ENCODE results near the gene MAP7.
"Not testable (repeated sequence)": the region's sequence is repeated elsewhere in the genome, so short reads cannot be mapped to it uniquely, and the experiment has no call there.

The MAP7 gene

GRCh38 chr6:136550330-136551071 is at the start of gene MAP7:
Gene MAP7 (minus strand): TSS chr6:136550422. CDS start chr6:136550408, 14 bp downstream.
- DNase-seq (ENCODE audit: low read depth in 2 of 2): peak; percentile 26 to 52

DNA sequence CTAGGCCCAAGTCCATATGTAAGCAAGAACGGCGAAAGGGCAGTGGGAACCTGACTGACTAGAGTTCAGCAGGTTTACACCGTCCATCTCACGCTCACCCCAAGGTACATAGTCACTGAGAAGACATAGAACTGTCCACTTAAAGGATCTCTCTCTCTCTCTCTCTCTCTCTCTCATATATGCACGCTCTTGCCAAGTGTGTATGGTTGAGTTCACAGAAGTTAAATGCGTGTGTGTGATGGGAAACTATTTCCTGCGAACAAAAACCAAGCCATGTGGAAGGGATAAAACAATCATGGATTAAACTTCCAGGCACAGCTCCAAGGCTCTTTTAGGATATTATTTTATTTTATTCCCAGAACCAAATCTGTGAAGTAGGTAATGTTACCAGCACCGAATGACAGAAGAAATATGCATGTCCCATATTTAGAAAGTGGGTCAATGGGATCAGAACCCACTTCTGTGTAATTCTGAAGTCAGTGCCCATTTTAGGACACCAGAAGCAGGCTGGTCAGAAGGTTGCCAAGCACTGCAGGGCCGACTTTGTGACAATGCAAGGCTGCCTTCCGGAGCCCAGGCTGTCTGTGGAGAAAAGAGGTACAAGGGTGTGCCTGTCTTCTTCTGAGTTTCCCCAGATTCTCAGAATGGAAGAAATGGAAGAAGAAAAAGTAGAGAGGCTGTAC is 49.2 kb upstream of the MAP7 start:
- DNase-seq (ENCODE audit: low read depth in 2 of 2): no peak

DNA sequence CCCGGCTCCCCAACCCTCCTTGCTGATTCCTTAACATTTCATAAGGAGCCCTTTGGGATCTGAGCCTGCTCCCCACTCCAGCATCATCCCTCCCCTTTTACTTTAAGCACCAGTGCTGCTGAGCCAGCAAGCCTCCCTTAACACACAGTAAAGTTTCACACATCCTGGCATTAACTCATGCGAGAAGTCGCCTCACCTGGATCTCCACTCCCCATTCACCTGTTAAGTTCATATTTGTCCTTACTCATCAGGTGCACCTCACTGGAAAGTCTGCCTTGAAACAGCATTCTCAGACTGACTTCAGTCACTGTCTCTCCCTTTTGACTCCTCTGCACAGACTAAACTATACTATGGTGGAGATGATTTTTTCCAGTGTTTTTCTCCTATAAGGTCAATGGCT is 47.8 kb upstream of the MAP7 start:
- DNase-seq (ENCODE audit: low read depth in 2 of 2): no peak

DNA sequence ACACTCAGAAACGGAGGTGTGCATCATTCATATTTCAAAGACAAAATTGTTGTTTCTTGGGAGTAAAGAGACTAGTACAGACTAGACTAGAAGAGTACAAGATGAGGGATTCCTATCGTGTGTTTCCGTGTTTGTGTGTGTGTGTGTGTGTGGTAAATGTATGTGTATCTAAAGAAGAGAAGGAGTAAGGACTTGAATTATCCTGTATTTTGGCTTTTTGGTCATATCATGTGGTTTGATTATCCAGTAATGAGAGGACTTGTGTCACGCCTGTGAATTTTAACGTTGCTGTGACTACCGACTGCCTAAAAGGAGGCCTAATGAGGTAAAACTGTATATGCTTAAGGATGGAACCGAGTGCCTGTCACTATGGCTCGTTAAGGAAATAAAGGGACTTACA is 44.4 kb upstream of the MAP7 start:
- no peak for DNase-seq (ENCODE audit: low read depth in 2 of 2)

DNA sequence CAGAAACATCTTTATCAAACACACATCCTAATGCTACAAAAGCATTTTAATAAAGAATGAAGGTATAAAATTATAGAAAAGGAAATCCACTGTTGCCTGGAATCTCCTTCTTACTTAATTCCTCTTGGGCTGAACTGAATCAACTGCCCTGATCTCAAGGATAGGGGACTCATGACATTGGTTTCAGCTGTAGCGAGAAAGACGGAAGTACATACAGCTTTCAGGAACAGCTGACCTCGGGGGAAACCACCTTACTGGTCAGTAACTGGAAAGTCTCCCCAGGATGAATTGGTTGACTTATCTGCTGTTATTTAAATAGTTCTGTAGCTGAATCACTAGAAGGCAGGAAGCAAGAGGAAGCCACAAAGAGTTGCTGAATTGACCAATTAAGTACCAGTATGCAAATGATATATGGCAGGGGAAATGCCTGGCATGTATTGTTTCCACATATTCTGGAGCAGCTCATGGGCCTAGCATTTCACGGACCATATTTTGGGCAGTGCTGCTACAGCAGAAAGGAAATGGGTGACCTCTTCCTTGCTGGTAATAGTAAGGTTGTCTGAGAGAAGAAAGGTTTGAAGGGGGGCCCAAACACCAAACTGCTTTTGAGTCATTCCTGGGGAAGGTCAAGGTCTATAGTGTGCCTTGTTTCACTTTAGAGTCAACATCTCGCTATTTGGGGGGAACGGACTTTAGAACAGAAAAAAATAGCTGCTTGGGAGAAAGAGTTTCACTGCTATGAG is 43.7 kb upstream of the MAP7 start:
- peak; percentile 2 to 36 for DNase-seq (ENCODE audit: low read depth in 2 of 2)

- no peak for DNase-seq (ENCODE audit: low read depth in 2 of 2)
These were observed 42.9 kb upstream of the MAP7 start for GRCh38 chr6:136592930-136593673.

DNA sequence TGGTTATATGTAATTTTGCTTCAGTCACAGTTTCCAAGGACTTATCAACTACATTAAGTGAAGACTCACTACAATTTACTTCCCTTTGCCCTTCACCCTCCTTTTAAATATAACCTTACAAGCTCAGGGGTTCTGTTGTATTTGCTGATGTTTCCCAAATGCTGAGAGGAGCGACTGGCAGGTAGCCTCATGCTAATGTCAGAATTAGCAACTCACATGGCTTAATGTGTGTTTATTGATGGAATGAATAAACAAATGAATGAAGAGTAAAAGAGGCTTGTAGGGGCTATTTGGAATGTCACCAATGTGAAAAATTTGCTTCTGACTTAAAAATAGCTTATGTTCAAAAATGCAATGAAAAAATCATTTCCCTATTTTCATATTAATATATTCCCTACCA is 41.4 kb upstream of the MAP7 start:
- DNase-seq (ENCODE audit: low read depth in 2 of 2): no peak

GRCh38 chr6:136590846-136591245 is 40.6 kb upstream of the MAP7 start:
- DNase-seq (ENCODE audit: low read depth in 2 of 2): not testable (repeated sequence)

DNA sequence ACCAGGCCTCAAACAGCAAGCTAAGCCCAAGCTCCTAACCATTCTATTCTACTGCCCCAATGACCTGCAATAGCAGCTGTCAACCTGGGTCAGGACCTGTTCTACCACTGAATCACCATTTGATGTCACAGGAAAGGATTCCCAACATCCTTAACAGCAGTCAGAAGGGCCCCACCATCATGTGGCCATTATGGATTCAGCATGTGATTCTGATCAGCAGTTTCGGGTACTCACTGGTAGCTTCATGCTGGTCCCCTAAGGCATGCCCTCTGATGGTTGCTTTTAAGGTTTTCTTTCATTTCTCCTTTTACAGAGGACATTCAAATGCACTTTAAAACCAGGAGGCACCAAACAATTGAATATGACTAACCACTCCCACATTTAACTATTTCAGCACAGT is 37.3 kb upstream of the MAP7 start:
- DNase-seq (ENCODE audit: low read depth in 2 of 2): no peak

DNA sequence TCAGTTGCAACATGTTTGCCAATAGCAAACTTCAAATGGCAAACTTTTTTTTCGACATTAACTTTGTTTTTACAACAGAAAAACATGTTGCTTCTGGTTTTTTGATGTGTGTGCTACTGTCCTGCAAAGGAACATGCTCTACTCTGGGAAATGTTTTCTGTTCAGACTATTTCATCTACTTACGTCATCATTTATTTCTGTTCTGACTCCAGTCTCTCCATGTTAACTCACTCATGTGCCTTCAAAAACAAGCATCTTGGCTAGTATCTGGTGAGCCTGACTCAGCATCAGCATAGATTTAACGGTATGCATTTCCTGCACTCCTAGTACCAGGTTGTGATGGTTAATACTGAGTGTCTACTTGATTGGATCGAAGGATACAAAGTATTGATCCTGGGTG is 36.1 kb upstream of the MAP7 start:
- no peak for DNase-seq (ENCODE audit: low read depth in 2 of 2)

GRCh38 chr6:136585523-136585922 is 35.3 kb upstream of the MAP7 start:
- not testable (repeated sequence) for DNase-seq (ENCODE audit: low read depth in 2 of 2)

GRCh38 chr6:136584290-136584689 is 34.1 kb upstream of the MAP7 start:
- DNase-seq (ENCODE audit: low read depth in 2 of 2): not testable (repeated sequence)

GRCh38 chr6:136582711-136583471 is 32.7 kb upstream of the MAP7 start:
- DNase-seq (ENCODE audit: low read depth in 2 of 2): no peak

- DNase-seq (ENCODE audit: low read depth in 2 of 2): no peak
These were observed 29.6 kb upstream of the MAP7 start for GRCh38 chr6:136579800-136580199.

DNA sequence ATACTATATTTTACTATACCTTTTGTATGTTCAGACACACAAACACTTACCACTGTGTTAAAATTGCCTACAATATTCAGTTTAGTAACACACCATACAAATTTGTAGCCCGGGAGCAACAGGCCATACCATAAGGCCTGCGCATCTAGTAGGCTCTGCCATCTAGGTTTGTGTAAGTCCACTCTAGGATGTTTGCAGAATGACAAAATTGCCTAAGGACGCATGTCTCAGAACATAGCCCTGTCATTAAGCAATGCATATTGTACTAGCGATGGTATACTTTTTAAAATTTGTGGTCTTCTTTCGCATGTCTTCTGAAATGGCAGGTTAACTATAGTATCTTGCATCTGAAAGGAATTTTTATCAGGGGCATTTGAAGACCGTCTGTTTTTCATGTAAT is 26.6 kb upstream of the MAP7 start:
- DNase-seq (ENCODE audit: low read depth in 2 of 2): no peak

DNA sequence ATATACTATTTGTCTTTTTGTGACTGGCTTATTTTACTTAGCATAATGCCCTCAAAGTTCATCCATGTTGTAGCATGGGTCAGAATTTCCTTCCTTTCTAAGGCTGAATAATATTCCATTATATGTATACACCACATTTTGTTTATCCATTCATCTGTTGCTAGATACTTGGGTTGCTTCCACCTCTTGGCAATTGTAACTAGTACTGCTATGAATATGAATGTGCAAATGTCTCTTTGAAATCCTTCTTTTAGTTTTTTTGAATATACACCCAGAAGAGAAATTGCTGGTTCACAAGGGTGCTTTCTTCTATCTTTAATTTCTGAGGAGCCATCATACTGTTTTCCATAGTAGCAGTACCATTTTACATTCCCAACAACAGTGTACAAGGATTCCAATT is 21.3 kb upstream of the MAP7 start:
- DNase-seq (ENCODE audit: low read depth in 2 of 2): no peak

DNA sequence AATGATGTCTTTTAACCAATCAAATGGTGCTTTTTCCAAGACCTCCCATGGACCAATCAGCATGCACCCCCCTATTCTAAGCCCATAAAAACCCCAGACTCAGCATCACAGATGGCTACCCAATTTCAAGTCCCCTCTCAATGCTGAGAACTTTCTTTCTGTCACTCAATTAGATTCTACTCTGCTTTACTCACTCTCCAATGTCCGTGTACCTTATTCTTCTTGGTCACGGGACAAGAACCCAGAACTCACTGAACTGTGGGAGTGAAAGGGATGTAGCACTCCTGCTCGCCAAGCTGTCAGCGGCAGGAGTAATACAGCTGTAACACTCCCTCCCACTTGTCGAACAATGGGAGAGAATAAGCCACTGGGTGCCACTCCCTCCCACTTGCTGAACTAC is 20.8 kb upstream of the MAP7 start:
- DNase-seq (ENCODE audit: low read depth in 2 of 2): no peak

GRCh38 chr6:136568129-136568528 is 17.9 kb upstream of the MAP7 start:
- no peak for DNase-seq (ENCODE audit: low read depth in 2 of 2)

GRCh38 chr6:136567688-136568087 is 17.5 kb upstream of the MAP7 start:
- no peak for DNase-seq (ENCODE audit: low read depth in 2 of 2)

- DNase-seq (ENCODE audit: low read depth in 2 of 2): no peak
These were observed 16.6 kb upstream of the MAP7 start for GRCh38 chr6:136566851-136567250.

DNA sequence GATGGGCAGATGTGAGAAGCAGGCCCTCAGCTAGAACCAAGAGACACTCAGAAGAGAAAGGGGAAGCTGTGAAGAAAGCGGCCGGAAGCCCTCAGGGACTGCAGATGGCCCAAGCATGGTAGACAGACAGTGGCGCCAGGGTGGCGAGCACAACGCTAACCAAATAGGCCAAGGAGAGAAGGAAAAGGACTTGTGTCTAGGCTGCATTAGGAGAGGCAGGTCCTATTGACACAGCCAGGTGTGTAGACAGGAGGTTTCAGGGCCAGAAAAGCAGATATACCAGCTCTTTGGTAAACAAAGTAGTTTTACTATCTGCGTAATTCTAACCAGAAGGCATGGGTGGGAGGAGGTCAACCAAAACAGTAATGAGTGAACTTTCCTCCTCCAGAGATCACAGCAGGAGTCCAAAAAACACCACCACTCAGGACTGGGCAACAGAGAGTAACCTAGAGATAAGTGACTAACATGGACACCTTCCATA is 15.8 kb upstream of the MAP7 start:
- no peak for DNase-seq (ENCODE audit: low read depth in 2 of 2)
